ENCODE data around the gene LRIT2.

Gene LRIT2

DNA sequence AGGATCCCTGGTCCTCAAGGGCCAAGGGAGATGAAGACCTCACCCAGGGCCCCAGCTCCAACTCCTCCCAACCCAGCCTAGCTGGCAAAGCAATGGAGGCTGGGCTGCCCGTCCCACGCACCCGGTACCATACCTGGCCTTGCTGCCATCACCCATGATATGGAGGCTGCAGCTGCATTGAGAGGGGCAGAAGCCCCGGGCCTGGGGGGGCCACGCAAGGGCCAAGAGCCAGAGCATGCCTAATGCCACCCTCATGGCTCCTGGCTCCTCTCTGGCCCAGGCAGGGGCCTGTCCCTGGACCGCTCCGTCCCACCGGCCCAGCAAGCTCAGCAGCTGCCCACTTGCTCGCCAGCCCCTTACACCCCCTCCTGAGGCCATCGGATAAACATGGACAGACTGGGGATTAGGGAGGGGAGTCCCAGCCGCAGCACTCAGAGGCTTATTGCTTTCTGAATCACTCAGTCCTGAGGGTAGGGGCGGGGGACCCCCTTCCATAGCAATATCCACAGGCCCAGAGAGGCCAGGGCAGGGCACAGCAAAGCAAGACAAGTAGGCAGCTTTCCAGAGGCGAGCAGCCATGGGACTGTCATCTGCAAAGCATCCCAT lies 15.9 kb upstream of the LRIT2 start, which contains the start of gene LRIT1:
Gene LRIT1, minus strand, starts transcription at position 362 of the 606 bp plus-strand sequence. Its CDS starts 107 bp downstream, at position 255.
- no peak for DNase-seq

DNA sequence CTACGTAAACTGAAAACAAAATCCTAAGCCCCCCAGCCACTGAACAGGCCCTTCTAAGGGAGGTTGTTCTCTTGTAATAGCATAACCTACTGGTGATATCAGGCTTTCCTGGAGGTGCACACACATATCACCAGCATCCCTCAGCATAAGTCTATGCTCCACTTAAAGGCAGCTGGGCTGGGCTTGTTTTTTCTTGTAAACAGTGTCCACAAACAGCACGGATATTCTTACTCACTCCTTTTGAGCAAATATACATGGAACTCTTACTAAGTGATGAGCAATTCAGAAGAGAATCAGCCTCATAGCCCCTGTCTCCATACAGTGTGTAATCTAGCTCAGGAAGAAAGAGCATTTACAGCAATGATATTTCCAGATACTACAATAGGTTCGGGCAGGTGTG lies 13.6 kb upstream of the LRIT2 start:
- DNase-seq, result no peak

DNA sequence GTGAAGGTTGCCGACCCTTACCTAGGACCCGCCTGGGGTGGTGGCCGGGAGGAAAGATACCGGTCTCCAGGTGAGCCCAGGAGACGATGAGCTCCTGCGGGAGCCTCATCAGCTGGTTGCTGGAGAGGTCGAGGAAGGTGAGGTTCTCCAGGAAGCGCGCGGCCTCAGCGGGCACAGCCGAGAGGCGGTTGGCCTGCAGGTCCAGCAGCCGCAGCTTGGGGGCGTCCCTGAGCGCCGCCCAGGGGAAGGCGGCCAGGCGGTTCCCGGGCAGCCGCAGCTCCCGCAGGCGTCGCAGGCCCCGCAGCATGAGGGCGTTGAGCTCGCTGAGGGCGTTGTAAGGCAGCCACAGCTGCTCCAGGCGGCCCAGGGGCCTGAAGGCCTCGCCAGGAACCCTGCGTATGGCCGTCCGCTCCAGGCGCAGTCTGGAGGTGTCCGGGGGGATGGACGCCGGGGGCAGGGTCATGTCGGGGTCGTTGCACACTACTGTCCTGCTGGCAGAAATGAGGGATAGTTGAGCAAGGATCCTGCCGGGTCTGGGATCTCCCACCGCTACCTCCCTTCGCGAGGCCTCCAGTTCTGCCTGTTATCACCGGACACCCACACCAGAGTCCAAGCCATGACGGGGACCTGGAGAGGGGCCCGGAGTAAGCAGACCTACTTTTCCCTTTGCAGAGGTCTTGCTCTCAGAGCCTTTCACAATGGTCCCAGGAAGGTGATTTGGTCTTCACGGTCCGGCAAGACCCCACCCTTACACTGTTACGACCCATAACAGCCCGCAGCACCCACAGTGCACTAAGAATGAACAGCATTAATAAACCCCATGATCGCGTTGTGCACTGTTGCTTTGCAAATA lies 12.1 kb upstream of the LRIT2 start:
- no peak for DNase-seq

DNA sequence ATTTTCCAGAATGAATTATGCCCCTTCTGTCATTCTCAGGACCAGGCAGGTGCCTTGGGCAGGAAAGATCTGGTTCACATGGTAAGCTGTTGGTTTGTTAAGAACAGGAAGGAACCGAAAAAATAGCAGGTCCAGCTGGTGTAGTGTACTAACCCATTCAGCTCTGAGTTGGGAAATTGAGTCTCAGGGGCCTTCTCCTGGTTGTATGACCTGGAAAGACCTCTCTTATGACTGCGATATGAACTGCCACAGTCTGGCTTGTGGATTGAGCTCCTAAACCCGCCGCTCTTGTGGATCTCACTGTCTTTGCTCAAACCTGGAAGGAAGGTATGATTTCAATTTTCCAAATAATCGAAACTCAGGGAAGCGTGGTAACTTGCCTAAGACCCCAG lies 11.5 kb upstream of the LRIT2 start:
- DNase-seq, result no peak

DNA sequence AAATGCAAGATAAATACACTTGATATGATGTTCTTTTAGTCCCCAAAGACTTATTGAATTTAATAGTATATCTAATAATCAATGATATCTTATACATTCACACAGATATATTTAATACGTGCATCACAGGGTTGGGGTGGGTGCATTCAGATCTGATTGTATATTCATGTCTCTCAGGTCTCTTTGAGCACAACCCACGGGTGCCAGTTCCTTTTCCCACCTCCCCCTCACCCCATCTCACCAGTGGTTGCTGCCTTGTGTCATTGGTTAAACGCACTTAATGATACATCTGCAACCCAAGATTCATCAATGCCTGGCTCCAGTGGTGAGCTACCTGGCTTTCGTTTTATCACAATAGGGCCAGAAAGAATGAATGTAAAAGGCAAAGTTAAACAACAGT lies 9.8 kb upstream of the LRIT2 start:
- no peak for DNase-seq

DNA sequence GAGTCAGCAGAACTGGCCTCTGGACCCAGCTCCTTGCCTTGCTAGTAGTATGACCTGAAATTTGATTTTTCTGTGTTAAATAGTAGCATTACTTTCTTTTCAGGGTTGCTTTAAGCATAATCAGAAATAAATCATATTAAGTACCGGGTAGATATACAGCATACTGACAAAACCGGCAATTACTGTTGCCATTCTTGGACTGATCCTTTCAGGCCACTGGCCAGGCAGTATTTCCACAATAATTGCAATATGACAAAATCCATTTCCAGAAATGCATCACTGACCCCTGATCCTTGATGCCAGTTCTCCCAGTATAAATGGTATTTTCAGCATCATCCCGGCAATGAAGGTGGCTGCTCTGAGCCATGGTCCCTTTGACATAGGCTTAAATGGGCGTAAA lies 9.1 kb upstream of the LRIT2 start:
- DNase-seq, result no peak

DNA sequence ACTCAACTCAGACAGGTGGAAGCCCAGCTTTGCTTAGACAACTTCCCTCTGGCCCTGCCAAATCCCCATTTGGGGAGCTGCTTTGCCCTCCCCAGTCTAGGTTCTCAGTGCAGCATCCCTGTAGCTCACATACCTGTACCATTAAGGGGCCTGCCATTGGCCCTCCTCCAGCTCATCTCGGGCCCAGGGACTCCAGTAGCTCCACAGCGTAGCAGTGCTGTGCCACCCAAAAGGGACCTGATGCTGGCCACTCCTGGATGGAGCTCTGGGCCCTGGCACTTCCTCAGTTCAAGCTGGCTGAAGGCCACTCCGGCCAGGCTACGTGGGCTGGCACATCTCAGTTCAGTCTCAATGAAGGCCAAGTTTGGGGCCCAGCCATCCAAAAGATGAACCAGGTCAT lies 8.6 kb upstream of the LRIT2 start:
- DNase-seq, result no peak

DNA sequence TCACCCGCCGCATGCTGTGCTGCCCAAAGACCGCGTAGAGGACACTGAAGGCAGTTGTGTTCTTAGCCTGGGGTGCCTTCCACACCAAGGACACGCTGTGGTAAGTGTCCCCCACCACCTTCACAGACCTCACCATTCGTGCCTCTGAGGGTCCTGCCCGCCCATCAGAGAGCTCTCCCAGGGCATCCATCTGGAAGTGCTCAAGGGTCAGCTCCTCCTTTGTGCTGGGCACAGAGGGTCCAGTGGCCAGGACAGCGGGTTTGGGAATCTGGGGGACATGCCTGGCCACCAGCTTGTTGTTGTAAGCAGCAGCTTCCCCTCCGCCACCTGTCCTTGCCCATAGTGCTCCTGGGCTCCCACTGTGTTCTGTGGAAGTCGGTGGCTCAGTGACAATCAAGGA lies 7.0 kb upstream of the LRIT2 start:
- no peak for DNase-seq

DNA sequence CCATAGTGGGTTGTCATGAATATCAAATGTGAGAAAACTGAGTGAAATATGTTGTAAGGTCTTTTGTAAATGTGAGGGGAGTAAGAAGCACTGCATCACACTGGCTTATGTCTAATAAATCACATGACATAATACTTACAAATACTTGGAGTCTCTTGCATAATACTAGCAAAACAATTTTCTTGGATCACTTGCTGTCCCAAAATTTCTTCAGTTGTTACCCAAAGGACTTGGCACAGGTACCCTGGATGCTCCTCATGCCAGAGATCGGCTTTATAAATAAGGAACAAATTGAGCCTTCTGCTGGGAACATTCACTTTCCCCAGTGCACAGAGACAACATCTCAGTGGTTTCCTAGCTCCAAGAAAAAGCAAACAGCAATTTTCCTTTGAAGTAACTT lies 5.0 kb upstream of the LRIT2 start:
- no peak for DNase-seq

DNA sequence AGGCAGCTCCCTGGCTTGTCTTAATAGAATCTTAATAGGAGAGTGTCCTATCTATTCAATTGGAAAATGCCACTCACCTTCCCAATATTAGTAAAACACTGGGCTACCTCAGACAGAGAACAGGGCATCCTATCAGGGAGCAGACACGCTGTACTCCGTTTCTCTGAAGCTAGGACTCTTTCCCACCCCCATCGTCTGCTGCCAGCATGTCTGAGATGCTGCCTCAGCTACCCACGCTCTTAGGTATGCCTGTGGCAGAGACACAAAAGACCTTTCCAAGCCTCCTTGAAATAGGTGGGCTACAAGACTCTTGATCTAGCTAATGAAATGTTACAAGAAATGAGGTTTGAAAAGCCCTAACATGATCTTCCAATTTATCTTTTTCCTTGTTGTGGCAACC lies 2.5 kb upstream of the LRIT2 start:
- DNase-seq, result no peak

DNA sequence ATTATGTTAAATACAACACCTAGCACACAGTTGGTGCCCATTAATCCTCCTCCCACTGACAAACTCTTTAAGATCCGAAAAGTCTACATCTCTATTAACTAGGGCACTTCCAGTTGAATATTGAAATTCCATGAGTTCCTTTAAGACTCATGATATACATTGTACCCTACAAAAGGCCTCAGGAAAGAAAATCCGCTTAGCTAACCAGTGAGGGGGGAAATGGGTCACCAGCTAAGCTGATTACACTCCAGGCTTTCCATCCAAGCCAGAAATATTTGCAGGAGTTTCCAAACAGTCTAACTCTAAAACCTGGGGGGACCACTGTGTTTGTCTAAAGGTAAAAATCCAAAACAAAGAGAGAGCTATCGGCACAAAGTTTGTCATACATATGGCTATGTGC lies 1.3 kb upstream of the LRIT2 start:
- DNase-seq, result no peak

DNA sequence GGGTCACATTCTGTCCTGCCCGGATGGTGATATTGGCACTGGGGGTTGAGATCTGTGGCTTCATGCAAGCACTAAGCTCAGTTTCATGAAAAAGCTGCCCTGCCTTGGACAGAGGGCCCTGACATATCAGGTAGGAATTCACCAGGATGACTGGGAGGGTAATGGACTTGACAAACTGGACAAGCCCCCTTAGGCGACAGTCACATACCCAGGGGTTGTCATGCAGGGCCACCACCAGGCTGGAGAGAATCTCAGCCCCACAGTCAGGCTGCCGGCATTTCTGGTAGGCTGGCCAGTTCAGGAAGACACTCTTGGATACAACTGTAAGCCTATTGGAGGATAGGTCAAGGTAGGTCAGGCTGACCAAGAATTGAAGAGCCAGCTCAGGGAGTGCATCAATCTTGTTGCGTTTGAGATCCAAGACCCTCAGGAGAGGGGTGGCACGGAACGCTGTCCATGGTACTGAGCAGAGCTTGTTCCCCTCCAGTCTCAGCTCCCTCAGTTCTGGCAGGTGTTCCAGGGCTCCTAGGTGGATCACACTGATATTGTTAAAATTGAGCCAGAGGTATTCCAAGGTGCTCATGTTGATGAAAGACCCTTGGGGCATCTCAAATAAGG lies 824 bp downstream of the LRIT2 start:
- DNase-seq, result no peak

DNA sequence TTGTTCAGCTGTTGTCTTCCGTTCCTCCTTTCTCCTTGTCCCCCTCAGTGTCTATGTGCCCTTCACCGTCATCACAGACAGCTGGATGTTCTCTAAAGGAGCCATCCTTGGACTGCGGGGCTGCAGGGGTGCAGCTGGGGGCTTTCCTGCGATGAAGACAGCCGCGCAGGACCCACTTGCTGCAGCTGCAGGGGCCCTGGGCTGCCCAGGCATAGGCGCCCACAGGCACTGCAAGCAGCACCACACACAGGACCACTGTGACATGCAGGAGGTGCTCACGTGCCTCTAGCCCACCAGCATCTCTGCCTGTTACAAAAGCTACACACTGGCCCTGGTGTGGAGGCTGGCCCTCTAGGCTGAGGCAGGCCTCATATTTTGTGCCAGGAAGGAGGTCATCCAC lies 3.4 kb downstream of the LRIT2 start:
- no peak for DNase-seq

DNA sequence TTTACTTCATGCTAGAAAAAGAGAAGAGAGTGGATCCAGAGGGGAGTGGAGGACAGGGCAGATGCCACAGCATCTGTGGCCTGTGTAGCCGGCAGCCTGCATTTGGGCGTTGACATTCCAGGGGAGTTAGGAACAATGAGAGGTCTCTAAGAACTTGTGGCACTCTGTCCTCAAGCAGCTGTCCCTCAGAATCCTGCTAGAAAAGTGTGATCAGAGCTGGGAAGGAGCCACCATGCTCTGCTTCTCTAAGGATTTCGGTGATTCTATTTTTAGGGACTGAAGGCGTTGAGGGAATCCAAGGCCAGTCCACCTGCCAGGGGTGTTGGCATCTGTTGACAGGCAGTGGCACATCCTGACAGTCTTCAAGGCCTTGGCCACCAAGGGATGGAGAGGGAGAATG lies 7.6 kb downstream of the LRIT2 start:
- no peak for DNase-seq

DNA sequence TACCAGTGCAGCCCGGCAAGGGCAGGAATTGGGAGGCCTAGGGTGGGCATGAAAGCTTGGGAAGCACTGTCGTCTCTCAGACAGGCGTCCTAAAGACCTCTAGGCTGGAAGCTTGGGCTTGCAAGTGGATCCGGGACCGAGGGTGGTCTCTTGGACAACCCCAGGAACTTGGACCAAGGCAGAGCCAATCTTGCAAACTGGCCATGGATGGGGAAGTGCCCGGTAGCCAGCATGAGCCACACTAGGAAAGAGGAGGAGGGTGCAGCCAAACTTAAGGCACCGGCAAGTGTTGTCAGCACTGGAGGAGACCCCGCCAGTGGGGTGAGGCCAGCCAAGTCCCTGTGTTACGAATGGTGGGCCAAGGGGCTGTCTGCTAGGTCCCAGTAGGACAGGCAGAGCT lies 8.5 kb downstream of the LRIT2 start:
- DNase-seq, result no peak

DNA sequence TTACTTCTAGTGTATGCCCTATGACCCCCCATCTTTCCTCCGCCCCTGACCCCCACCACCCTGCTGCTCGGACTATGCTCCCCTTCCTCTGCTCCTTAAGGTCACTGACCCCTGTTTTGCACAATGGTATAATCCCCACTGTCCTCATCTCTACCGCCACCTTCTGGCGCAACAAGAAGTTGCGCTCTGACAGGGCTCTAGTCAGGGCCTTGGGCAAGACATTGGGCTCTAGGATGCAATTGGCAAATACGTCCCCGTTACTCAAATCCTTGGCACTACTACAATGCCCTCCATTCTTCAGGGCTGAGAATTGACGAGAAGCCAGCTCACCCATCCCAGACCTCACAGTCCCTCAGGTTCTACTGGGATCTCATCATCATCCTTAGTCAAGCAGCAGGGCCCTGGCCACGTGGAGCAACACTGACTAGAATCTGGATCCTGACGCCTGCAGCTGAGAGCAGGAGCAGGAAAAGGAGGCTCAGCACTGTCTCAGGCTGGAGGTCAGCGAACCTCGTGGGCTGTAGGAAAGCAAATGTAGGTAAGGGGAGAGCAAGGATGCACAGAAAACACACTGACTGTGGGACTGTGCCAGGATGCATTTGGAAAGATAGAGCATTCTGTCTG lies 10.6 kb downstream of the LRIT2 start:
- DNase-seq, result no peak

DNA sequence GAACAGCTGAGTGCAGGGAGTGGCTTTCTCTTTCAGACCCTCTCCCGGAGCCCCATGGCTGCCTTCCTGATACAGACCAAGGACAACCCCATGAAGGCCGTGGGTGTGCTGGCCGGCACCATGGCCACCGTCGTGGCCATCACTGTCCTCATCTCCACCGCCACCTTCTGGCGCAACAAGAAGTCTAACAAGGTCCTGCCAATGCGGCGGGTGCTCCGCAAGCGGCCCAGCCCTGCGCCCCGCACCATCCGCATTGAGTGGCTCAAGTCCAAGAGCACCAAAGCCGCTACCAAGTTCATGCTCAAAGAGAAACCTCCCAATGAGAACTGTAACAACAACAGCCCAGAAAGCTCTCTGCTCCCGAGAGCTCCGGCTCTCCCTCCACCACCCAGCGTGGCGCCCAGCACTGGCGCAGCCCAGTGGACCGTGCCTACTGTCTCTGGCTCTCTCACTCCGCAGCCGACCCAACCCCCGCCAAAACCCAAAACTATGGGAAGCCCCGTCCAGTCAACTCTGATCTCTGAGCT lies 11.2 kb downstream of the LRIT2 start:
- DNase-seq, result no peak

DNA sequence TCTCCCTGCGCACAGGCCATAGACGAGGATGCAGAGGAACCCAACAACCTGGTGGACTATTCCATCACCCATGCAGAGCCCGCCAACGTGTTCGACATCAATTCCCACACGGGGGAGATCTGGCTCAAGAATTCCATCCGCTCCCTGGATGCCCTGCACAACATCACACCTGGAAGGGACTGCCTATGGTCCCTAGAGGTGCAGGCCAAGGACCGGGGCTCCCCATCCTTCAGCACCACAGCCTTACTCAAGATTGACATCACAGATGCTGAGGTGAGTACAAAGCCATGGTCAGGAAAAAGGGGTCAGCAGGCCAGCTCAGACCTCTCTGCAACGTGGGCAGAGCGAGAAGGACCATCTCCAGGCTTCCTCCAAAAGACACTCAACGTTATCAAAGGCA lies 12.3 kb downstream of the LRIT2 start:
- DNase-seq, result no peak

DNA sequence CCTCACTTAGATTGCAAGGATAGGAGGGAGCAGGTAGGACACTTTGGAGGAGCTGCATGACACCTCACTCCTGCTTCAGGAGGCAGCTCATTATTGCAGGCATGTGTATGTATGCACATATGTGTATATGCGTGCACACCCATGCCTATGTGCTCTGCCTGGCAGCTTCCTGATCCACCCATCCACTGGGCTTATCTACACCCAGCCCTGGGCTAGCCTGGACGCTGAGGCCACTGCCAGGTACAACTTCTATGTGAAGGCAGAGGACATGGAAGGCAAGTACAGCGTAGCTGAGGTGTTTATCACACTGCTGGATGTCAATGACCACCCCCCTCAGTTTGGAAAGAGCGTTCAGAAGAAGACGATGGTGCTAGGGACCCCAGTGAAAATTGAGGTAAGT lies 13.3 kb downstream of the LRIT2 start:
- no peak for DNase-seq

DNA sequence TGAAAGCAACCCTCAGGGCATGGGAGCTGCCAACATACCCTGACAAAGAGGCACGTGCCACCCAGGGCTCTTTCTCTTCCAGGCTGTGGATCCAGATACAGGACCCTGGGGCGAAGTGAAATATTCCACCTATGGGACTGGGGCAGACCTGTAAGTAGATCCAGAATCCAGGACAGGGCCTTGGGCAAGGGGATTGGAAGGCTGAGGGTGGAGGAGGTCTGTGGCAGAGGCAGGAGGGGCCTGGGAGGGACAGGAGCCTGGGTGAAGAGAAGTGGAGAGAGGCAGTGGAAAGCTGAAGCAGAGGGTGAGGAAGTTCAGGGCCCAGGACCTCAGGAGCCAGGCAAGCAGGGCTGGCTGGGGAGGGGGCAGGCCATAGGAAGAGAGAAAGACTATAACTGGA lies 13.8 kb downstream of the LRIT2 start:
- DNase-seq, result no peak

DNA sequence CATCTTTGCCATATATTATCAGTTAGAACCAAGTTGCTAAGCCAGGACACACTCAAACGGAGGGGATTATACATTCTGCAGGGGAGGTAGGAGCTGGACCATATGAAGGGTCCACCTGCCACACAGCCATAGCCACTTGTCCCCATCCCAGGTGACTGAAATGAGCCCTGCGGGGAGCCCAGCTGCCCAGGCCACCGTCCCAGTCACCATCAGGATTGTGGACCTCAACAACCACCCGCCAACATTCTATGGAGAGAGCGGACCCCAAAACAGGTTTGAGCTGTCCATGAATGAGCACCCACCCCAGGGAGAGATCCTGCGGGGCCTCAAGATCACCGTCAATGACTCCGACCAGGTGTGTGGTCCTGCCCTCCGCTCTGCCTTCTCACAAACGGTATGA lies 17.3 kb downstream of the LRIT2 start:
- DNase-seq, result no peak

DNA sequence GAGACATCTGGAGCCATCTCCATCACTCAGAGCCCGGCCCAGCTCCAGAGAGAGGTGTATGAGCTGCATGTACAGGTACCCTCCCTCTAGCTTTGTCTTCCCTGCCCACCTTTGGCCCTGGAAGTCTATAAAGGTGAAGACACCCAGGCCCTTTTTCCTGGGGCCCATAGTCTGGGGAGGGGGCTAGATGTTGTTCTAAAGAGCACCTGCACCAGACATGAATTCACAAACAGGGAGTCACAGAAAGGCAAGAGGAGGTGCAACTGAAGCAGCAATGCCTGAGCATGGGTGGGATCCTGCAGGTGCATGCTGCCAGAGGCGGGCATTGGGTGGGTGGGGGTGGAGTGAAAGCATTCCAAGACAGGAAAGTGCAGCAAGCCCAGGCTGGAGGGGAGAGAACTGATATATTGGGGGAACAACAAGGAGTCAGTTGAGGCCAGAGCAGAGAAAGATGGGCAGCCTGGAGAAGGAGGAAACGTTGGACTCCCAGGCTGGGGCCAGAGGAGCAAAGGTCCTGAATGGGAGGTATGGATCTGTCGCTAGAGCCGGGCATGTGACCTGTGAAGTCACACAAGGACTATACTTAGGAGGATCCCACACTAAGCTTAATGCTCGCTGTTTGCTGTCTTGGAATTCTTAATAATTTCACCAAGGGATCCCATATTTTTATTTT lies 19.4 kb downstream of the LRIT2 start:
- DNase-seq, result no peak

Data from KG1 (cell line).